Prostate gland (tissue), 2 donors: ENCODE results near the gene ZCCHC24. TPM values are rescaled to one million over a fixed set of nuclear protein-coding genes. Genes with fewer than 3 reads are reported as not detected.

Experiments
- DNase-seq: peaks from one replicate; pipeline ENCODE4 v3.0.0-alpha.2; 2019; ENCODE audit warnings: low spot score
- H3K27ac ChIP-seq, 2 donors: fragments of 200-600 bp; sonication (generic); 2 replicates each; pipeline ENCODE4 v1.5.1; 2017 to 2019
- H3K27me3 ChIP-seq: fragments of 200-600 bp; sonication (generic); replicated peaks from 2 replicates; pipeline ENCODE4 v1.5.1; 2019; ENCODE audit not compliant: insufficient read depth
- H3K36me3 ChIP-seq, 2 donors: fragments of 200-600 bp; sonication (generic); 1 replicate in 1 of 2; 2 replicates in 1 of 2; pipeline versions ENCODE4 v1.5.1 to v1.8.1; 2017 to 2019
- H3K4me1 ChIP-seq: fragments of 200-600 bp; sonication (generic); replicated peaks from 2 replicates; pipeline ENCODE4 v1.5.1; 2019
- H3K4me3 ChIP-seq, 2 donors: fragments of 200-600 bp; sonication (generic); 2 replicates each; pipeline ENCODE4 v1.5.1; 2017 to 2019
- H3K9me3 ChIP-seq: fragments of 200-600 bp; sonication (generic); 2 replicates; pipeline ENCODE4 v1.5.1; 2017
- POLR2A ChIP-seq: fragments of 450-650 bp; IDR thresholded peaks from one replicate; pipeline ENCODE4 v1.6.1; 2016; ENCODE audit warnings: antibody characterized with exemption, mild to moderate bottlenecking
- POLR2AphosphoS5 ChIP-seq: sonication (generic); formaldehyde crosslinking; IDR thresholded peaks from one replicate; pipeline ENCODE4 v1.6.1; 2017; ENCODE audit warnings: antibody characterized with exemption
- WGBS: methylation state at CpG from one replicate; pipeline ENCODE4 v1.1.5; 2018; 5-methylcytosine and 5-hydroxymethylcytosine counted together
- intact Hi-C: fragments of 100-400 bp; cut with DNase I; formaldehyde crosslinking; loops from one replicate; pipeline ENCODE4 v1.14.2; 2022
- total RNA-seq, 2 donors: library from RNA; depleted of rRNA; stranded (reverse); fragments of >200 nt; gene quantifications; one replicate each; pipeline ENCODE4 v1.1.0, GENCODE V29; 2016
- TF ChIP-seq, protein P1 (sequence below), 4 experiments: fragments of 200-600 bp in 2 of 4; fragments of 450-650 bp in 2 of 4; sonication (generic) in 2 of 4; IDR thresholded peaks; 1 replicate in 3 of 4; 2 replicates in 1 of 4; pipeline ENCODE4 v1.5.1; 2016 to 2019; ENCODE audit warnings: antibody characterized with exemption in 4 of 4, mild to moderate bottlenecking in 2 of 4, moderate library complexity in 2 of 4

The ZCCHC24 gene
- total RNA-seq, 2 donors from 2014 or later = 20.8 to 51.2 TPM

DNA sequence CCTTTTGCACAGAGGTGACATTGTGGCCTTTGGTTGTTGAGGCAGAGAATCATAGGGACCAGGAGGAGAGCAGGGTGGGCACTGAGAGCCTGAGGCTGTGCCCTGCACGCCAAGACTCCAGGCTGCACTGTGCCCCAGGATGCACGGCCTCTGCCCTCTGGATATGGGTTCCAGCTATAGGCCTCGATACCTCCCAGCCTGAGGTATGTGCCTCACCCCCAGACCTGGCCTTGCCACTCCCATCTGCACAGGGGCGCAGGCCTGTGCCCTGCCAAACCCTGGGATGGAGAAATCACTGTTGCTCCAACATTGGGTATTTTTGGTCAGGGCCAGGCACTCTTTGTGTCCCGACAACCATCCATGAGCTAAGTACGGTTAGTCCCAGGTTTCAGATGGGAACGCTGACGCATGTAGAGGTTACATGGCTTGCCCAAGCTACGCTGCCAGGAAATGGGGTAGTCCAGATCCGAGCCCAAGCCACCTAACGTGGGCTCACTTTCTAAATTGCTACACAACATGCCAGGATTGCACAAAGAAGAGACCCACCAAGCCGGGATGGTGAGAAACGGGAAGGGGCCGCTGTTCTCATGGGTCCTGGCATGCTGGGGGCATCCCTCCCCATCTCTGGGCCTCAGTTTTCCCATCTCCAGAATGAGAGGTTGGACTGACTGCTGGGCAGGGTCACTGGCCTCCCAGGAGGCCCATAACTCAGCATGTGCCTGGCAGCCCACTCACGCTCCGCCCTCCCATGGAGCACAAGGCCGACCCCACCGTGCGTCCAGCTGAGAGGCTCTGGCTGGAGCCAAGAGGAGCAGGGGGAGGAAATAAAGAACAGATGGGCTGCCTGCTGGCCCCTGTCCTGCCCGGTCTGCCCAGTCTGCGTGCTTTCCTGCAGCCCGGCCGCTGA, 44.2 kb downstream of the ZCCHC24 start:
- TF ChIP-seq POLR2A = no peak
- peak; percentile 63 for TF ChIP-seq POLR2AphosphoS5
- Histone ChIP-seq H3K4me1 (peaks cover 47% of the 10 kb centered on the region), H3K27ac (peak overlapping the region; percentile 62 to 88), H3K36me3 (no peaks in the 10 kb centered on the region), H3K9me3 (no peaks in the 10 kb centered on the region), H3K27me3 (no peaks in the 10 kb centered on the region), H3K4me3 (no peak overlapping the region)
- 59% methylated on average over 23 of the region's 23 CpGs for WGBS
- DNase-seq = no peak
- intact Hi-C loops = no loop called here

DNA sequence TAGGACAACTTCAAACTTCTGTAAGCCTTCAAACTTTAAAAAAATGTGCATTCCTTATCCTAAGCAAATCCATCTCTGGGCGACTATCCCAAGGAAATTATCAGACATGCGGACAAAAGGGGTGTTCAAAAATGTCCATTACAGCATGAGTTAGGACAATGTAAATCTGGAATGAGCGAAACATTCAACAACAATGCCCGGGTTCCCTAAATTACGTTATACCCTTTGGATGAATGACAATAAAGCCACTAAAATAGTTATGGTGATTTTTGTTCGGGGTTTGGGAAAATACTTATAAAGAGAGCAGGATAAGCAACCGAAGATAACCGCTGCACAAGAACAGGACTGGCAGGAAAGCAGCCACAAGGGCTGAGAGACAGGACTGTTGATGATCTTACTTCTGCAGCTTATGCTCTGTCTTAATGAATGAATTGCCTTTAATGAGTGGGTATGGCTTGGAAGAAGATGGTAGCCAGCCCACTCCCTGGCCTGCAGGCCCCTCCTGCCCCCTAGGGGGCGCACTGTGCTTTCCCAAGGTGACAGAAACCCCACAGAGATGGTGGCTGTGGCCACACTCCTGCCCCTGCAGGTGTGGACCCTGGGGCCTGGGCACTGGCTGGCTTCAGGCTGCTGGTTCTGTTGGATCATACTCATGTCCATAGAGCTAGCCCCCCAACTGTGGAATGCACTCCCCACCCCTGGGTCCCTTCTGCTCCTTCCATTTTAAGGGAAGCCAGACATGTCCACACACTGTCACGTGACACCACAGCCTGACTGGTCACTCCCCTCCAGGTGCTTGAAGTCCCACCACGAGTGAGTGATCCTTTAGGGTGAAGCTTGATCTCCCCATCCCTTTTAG, 45.0 kb downstream of the ZCCHC24 start:
- WGBS = 60% methylated on average over 11 of the region's 11 CpGs
- TF ChIP-seq, protein P1, sequence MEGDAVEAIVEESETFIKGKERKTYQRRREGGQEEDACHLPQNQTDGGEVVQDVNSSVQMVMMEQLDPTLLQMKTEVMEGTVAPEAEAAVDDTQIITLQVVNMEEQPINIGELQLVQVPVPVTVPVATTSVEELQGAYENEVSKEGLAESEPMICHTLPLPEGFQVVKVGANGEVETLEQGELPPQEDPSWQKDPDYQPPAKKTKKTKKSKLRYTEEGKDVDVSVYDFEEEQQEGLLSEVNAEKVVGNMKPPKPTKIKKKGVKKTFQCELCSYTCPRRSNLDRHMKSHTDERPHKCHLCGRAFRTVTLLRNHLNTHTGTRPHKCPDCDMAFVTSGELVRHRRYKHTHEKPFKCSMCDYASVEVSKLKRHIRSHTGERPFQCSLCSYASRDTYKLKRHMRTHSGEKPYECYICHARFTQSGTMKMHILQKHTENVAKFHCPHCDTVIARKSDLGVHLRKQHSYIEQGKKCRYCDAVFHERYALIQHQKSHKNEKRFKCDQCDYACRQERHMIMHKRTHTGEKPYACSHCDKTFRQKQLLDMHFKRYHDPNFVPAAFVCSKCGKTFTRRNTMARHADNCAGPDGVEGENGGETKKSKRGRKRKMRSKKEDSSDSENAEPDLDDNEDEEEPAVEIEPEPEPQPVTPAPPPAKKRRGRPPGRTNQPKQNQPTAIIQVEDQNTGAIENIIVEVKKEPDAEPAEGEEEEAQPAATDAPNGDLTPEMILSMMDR (IDR thresholded peaks at IDR 0.05) = peak in 3 of 4 experiments; percentile 29 to 48 (median 46)
- TF ChIP-seq POLR2A = no peak
- no peak for TF ChIP-seq POLR2AphosphoS5
- H3K4me1 ChIP-seq = peaks cover 41% of the 10 kb centered on the region
- H3K27ac ChIP-seq = peak overlapping the region; percentile 80 to 88
- no peaks in the 10 kb centered on the region for H3K9me3 ChIP-seq
- no peaks in the 10 kb centered on the region for H3K36me3 ChIP-seq
- H3K4me3 ChIP-seq = no peak overlapping the region
- intact Hi-C loops = no loop called here
- no peak for DNase-seq
- H3K27me3 ChIP-seq = no peaks in the 10 kb centered on the region

DNA sequence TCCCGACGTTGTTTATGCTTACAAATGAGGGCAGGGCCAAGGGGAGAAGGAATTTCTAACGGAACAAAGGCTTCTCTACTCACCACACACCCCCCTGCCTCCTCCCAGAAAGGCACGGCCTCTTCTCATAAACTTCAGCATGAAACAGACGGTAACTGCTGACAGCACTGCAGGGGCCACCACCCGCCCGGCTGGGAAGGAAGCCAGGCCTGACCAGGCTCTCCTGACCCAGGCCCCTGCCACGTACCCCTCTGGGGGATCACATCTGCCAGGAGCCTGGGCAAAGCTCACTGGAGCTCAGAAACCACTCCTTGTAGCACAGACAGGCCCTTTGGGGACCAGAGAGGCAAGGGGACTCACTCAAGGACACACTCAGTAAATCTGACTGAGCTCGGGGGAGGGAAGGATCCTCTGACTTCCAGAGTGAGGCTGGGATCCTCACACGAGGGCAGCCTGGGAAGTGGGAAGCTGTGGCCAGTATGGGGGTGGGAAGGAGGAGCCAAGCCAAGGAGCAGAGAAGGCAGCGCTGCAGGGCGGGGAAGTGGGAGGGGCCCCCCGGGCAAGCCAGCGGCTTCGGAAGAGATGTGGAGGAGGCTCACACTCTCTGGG, 46.1 kb downstream of the ZCCHC24 start:
- intact Hi-C loops = loop anchor here (2.0 kb wide), 2 partner anchors 17 to 45 kb away; partner anchors contain the start of gene ZCCHC24
- Histone ChIP-seq H3K4me1 (peaks cover 35% of the 10 kb centered on the region), H3K27ac (peak overlapping the region; percentile 80 to 88), H3K9me3 (no peaks in the 10 kb centered on the region), H3K27me3 (no peaks in the 10 kb centered on the region), H3K4me3 (no peak overlapping the region), H3K36me3 (no peaks in the 10 kb centered on the region)
- peak; percentile 68 for DNase-seq
- TF ChIP-seq, protein P1 (IDR thresholded peaks at IDR 0.05) = no peak
- TF ChIP-seq POLR2AphosphoS5 = peak; percentile 68
- WGBS = 13% methylated on average over 15 of the region's 15 CpGs

DNA sequence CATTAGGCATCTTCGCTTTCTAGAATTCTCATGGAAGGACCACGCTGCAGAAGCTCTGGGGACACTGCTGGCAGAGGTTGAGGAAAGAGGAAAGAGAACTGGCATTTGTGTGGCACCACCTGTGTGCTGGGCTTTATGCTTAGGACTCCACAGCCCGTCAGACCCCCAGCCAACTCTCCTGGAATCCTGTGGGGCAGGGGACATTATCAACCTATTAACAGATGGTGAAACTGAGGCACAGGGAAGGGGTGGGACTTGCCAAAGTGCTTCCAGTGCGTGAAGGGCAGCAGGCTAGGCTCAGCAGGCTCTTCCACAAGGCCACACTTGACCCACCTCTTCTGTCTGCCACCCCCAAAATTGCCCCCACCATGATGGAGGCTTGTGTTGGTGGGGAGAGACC, 46.8 kb downstream of the ZCCHC24 start:
- 76% methylated on average over 4 of the region's 4 CpGs for WGBS
- Histone ChIP-seq H3K27me3 (no peaks in the 10 kb centered on the region), H3K4me1 (peaks cover 29% of the 10 kb centered on the region), H3K27ac (peak overlapping the region; percentile 80 to 88), H3K36me3 (no peaks in the 10 kb centered on the region), H3K9me3 (no peaks in the 10 kb centered on the region), H3K4me3 (no peak overlapping the region)
- no peak for DNase-seq
- TF ChIP-seq POLR2AphosphoS5 = no peak
- no peak for TF ChIP-seq POLR2A
- TF ChIP-seq, protein P1 (IDR thresholded peaks at IDR 0.05) = no peak
- intact Hi-C loops = loop anchor here (2.0 kb wide), 2 partner anchors 16 to 46 kb away; partner anchors contain the start of gene ZCCHC24
